ENCODE measurements around the gene C4orf50.

DNA sequence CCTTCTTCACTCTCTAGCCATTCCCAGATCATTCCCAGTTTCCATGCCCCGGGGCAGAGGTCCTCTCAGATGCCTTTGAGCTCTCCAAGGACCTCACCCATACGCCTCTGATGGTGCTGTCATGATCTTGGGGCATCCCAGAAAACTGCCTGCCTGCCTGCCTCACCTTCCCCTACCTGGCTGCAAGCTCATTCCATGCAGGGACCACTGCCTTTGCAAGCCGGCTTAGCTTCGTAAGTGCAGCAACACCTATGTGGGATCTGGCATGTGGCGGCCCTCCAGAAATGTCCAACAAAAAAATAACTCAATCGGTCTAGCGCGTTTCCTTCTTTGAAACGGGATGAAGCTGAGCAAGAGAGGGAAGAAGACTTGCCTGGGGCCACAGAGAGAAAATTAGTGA lies 53.0 kb downstream of the C4orf50 start:
- TF ChIP-seq, protein P1, sequence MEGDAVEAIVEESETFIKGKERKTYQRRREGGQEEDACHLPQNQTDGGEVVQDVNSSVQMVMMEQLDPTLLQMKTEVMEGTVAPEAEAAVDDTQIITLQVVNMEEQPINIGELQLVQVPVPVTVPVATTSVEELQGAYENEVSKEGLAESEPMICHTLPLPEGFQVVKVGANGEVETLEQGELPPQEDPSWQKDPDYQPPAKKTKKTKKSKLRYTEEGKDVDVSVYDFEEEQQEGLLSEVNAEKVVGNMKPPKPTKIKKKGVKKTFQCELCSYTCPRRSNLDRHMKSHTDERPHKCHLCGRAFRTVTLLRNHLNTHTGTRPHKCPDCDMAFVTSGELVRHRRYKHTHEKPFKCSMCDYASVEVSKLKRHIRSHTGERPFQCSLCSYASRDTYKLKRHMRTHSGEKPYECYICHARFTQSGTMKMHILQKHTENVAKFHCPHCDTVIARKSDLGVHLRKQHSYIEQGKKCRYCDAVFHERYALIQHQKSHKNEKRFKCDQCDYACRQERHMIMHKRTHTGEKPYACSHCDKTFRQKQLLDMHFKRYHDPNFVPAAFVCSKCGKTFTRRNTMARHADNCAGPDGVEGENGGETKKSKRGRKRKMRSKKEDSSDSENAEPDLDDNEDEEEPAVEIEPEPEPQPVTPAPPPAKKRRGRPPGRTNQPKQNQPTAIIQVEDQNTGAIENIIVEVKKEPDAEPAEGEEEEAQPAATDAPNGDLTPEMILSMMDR (IDR thresholded peaks at IDR 0.05): no peak
- TF ChIP-seq POLR2A (IDR thresholded peaks at IDR 0.05): no peak
